Suppressor macrophage treated with lipopolysaccharide for 4 hours (primary cell): ENCODE measurements around the gene PLAAT5.

ENCODE experiments used
- DNase-seq: peaks from one replicate; pipeline ENCODE4 v3.0.0-alpha.2; 2020

The PLAAT5 gene

GRCh38 chr11:63511048-63511748, 20.2 kb upstream of the PLAAT5 start:
- no peak for DNase-seq

GRCh38 chr11:63510360-63511047, 19.5 kb upstream of the PLAAT5 start:
- no peak for DNase-seq

GRCh38 chr11:63508745-63509144, 17.8 kb upstream of the PLAAT5 start:
- DNase-seq, result no peak

GRCh38 chr11:63508009-63508408, 17.0 kb upstream of the PLAAT5 start:
- peak; percentile 62 for DNase-seq

GRCh38 chr11:63507511-63507910, 16.5 kb upstream of the PLAAT5 start:
- no peak for DNase-seq

GRCh38 chr11:63506876-63507275, 15.9 kb upstream of the PLAAT5 start:
- no peak for DNase-seq

- peak; percentile 43 for DNase-seq
Observed at GRCh38 chr11:63505857-63506528, 15.0 kb upstream of the PLAAT5 start, which contains the start of gene LGALS12. Gene LGALS12 (plus strand): TSS chr11:63506084. CDS start chr11:63506459, 375 bp downstream.

- peak; percentile 28 for DNase-seq
Observed at GRCh38 chr11:63504933-63505586, 14.1 kb upstream of the PLAAT5 start.

- no peak for DNase-seq
Observed at GRCh38 chr11:63504054-63504453, 13.1 kb upstream of the PLAAT5 start.

GRCh38 chr11:63503492-63503891, 12.5 kb upstream of the PLAAT5 start:
- DNase-seq, result peak; percentile 77

GRCh38 chr11:63502252-63502820, 11.4 kb upstream of the PLAAT5 start:
- no peak for DNase-seq

- DNase-seq, result no peak
Observed at GRCh38 chr11:63501236-63501635, 10.3 kb upstream of the PLAAT5 start.

- DNase-seq, result no peak
Observed at GRCh38 chr11:63499874-63500273, 8.9 kb upstream of the PLAAT5 start.

- no peak for DNase-seq
Observed at GRCh38 chr11:63494975-63495374, 4.0 kb upstream of the PLAAT5 start.

GRCh38 chr11:63493127-63493526, 2.2 kb upstream of the PLAAT5 start:
- no peak for DNase-seq

GRCh38 chr11:63492441-63492840, 1.5 kb upstream of the PLAAT5 start:
- no peak for DNase-seq

- DNase-seq, result no peak
Observed at GRCh38 chr11:63491636-63492372, 837 bp upstream of the PLAAT5 start.

- no peak for DNase-seq
Observed at GRCh38 chr11:63491240-63491587, 247 bp upstream of the PLAAT5 start.

- no peak for DNase-seq
Observed at GRCh38 chr11:63489879-63490278, 1.1 kb downstream of the PLAAT5 start.

- DNase-seq, result no peak
Observed at GRCh38 chr11:63488789-63489188, 2.2 kb downstream of the PLAAT5 start.

- no peak for DNase-seq
Observed at GRCh38 chr11:63485777-63486176, 5.2 kb downstream of the PLAAT5 start.

- DNase-seq, result no peak
Observed at GRCh38 chr11:63480039-63480438, 10.9 kb downstream of the PLAAT5 start.
